PC-9 (cell line): ENCODE results near the gene HFE. TPM values are rescaled to one million over a fixed set of nuclear protein-coding genes. Genes with fewer than 3 reads are reported as not detected.

Experiments used
- BruUV-seq: library from RNA; stranded (reverse); fragments of 400-500 nt; replicated peaks from 2 replicates; lab custom pipeline; 2021; lab: Mats Ljungman, UMichigan
- CTCF ChIA-PET: fragments of 300-600 bp; sonication (Branson Sonifier 250); formaldehyde crosslinking; loops from one replicate; lab custom pipeline; 2022; ENCODE audit warnings: antibody characterized with exemption; lab: Charles Lee
- POLR2A ChIA-PET: fragments of 300-600 bp; sonication (Branson Sonifier 250); formaldehyde crosslinking; loops from one replicate; lab custom pipeline; 2022; ENCODE audit warnings: antibody characterized with exemption; ENCODE audit not compliant: unreplicated experiment; lab: Charles Lee
- DNase-seq, 2 experiments: peaks; one replicate each; pipeline versions ENCODE4 v3.0.0 to v3.0.0-alpha.2; 2015 to 2022; ENCODE audit warnings: mixed read lengths in 1 of 2
- H2AFZ ChIP-seq: fragments of 200-600 bp; sonication (generic); 2 replicates; pipeline ENCODE4 v1.8.1; 2017; ENCODE audit warnings: antibody characterized with exemption
- H3F3A ChIP-seq: fragments of 200-600 bp; sonication (generic); 2 replicates; pipeline ENCODE4 v1.8.1; 2017; ENCODE audit warnings: antibody characterized with exemption, mild to moderate bottlenecking, low read depth; ENCODE audit not compliant: insufficient read depth
- H3K27ac ChIP-seq: fragments of 200-600 bp; sonication (generic); 2 replicates; pipeline ENCODE4 v1.6.1; 2016; ENCODE audit warnings: mixed run types
- H3K27me3 ChIP-seq: fragments of 200-600 bp; sonication (generic); 2 replicates; pipeline ENCODE4 v1.6.1; 2016; ENCODE audit warnings: low read depth, mixed run types; ENCODE audit not compliant: insufficient read depth
- H3K36me3 ChIP-seq: fragments of 200-600 bp; sonication (generic); 2 replicates; pipeline ENCODE4 v1.6.1; 2016; ENCODE audit warnings: low read depth, mixed run types
- H3K4me1 ChIP-seq: fragments of 200-600 bp; sonication (generic); replicated peaks from 2 replicates; pipeline ENCODE4 v1.6.1; 2016; ENCODE audit warnings: mixed run types; ENCODE audit not compliant: insufficient read depth
- H3K4me2 ChIP-seq: fragments of 200-600 bp; sonication (generic); 2 replicates; pipeline ENCODE4 v1.6.1; 2017; ENCODE audit warnings: mixed run types
- H3K4me3 ChIP-seq: fragments of 200-600 bp; sonication (generic); 2 replicates; pipeline ENCODE4 v1.6.1; 2016; ENCODE audit warnings: mixed run types
- H3K79me2 ChIP-seq: fragments of 200-600 bp; sonication (generic); 2 replicates; pipeline ENCODE4 v1.6.1; 2017; ENCODE audit warnings: low read depth, mixed run types
- H3K9me2 ChIP-seq: fragments of 200-600 bp; sonication (generic); 2 replicates; pipeline ENCODE4 v1.8.1; 2017; ENCODE audit warnings: mild to moderate bottlenecking; ENCODE audit not compliant: insufficient read depth
- H3K9me3 ChIP-seq: fragments of 200-600 bp; sonication (generic); 2 replicates; pipeline ENCODE4 v1.8.1; 2016; ENCODE audit warnings: low read depth; ENCODE audit not compliant: insufficient read depth
- H4K20me1 ChIP-seq: fragments of 200-600 bp; sonication (generic); 2 replicates; pipeline ENCODE4 v1.8.1; 2017; ENCODE audit not compliant: insufficient read depth
- EZH2 ChIP-seq: fragments of 200-600 bp; sonication (generic); IDR thresholded peaks from 2 replicates; pipeline ENCODE4 v1.8.0; 2017; ENCODE audit warnings: antibody characterized with exemption, low read depth
- intact Hi-C: fragments of 100-400 bp; cut with micrococcal nuclease; formaldehyde crosslinking; loops from one replicate; pipeline ENCODE4 v1.10.0; 2022; ENCODE audit not compliant: unreplicated experiment
- total RNA-seq: library from RNA; stranded (reverse); gene quantifications from 2 replicates; pipeline ENCODE4 v1.2.3, GENCODE V29; 2021
- TF ChIP-seq, protein P1 (sequence below): fragments of 200-600 bp; sonication (generic); conservative IDR thresholded peaks from 2 replicates; pipeline ENCODE4 v1.6.1; 2017; ENCODE audit warnings: mixed run types, antibody characterized with exemption, mild to moderate bottlenecking, moderate library complexity

HFE gene
- total RNA-seq, 1 experiment from 2014 or later = 46.0 TPM

DNA sequence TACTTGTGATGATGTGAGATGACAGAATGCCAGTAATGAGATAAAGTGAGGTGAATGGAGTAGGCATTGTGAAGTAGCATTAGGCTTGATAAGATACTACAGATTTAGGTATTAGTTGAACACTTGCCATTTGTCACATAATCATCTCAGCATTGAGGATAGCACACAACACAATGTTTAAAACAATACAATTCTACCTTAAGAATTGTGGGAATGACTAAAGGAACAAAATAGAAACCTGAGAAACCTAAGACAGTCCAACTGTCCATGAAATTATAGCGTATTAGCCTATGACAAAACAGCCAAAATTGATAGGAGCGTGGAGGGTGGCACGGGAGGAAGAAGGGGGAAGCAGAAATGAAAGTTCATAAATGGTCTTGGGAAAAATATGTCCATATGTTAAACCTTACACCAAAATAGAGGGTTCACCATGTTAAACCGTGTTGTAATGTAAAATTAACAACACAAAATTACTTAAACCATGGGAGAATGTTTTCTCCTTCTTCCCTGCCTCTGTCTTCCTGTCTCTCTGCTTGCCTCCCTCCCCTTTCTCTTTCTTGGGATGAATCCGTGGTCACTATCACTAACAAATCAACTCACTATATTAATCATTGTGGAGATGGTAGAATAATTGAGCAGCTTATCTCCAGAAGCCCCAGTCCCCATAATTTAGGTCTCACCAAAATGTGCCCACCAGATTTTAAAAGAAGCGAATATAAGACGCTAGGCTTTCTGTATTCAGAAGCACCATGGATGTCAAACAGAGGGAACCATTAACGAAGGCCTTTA, 33.0 kb upstream of the HFE start:
- peaks cover 28% of the 10 kb centered on the region for H3K4me1 ChIP-seq
- POLR2A ChIA-PET = interaction anchor here (0.7 kb wide), 2 partner anchors 8 to 23 kb away, joined by 3 to 4 read pairs; a partner anchor contains a TSS
- no TSS peak for BruUV-seq
- peak overlapping the region; percentile 95 for H3K4me2 ChIP-seq
- H3K27ac ChIP-seq = peak overlapping the region; percentile 95
- TF ChIP-seq, protein P1, sequence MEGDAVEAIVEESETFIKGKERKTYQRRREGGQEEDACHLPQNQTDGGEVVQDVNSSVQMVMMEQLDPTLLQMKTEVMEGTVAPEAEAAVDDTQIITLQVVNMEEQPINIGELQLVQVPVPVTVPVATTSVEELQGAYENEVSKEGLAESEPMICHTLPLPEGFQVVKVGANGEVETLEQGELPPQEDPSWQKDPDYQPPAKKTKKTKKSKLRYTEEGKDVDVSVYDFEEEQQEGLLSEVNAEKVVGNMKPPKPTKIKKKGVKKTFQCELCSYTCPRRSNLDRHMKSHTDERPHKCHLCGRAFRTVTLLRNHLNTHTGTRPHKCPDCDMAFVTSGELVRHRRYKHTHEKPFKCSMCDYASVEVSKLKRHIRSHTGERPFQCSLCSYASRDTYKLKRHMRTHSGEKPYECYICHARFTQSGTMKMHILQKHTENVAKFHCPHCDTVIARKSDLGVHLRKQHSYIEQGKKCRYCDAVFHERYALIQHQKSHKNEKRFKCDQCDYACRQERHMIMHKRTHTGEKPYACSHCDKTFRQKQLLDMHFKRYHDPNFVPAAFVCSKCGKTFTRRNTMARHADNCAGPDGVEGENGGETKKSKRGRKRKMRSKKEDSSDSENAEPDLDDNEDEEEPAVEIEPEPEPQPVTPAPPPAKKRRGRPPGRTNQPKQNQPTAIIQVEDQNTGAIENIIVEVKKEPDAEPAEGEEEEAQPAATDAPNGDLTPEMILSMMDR = no peak
- TF ChIP-seq EZH2 = no peak
- peak overlapping the region; percentile 84 for H2AFZ ChIP-seq
- peaks cover 39% of the 10 kb centered on the region for H3F3A ChIP-seq
- CTCF ChIA-PET = interaction anchor here (0.5 kb wide), 1 partner anchor 55 kb away, joined by 23 read pairs; no protein-coding TSS in a partner anchor
- intact Hi-C loops = loop anchor here (2.0 kb wide), 1 partner anchor 61 kb away; no protein-coding TSS in a partner anchor
- H3K79me2 ChIP-seq = peaks cover 4% of the 10 kb centered on the region; the same call in 1 of the 2 replicates
- H3K4me3 ChIP-seq = peak overlapping the region; percentile 79
- H3K9me2 ChIP-seq = no peaks in the 10 kb centered on the region
- no peaks in the 10 kb centered on the region for H4K20me1 ChIP-seq
- H3K27me3 ChIP-seq = no peaks in the 10 kb centered on the region
- H3K9me3 ChIP-seq = no peaks in the 10 kb centered on the region; the same call in 1 of the 2 replicates
- DNase-seq = peak in 1 of 2 experiments; percentile 31
- H3K36me3 ChIP-seq = no peaks in the 10 kb centered on the region

DNA sequence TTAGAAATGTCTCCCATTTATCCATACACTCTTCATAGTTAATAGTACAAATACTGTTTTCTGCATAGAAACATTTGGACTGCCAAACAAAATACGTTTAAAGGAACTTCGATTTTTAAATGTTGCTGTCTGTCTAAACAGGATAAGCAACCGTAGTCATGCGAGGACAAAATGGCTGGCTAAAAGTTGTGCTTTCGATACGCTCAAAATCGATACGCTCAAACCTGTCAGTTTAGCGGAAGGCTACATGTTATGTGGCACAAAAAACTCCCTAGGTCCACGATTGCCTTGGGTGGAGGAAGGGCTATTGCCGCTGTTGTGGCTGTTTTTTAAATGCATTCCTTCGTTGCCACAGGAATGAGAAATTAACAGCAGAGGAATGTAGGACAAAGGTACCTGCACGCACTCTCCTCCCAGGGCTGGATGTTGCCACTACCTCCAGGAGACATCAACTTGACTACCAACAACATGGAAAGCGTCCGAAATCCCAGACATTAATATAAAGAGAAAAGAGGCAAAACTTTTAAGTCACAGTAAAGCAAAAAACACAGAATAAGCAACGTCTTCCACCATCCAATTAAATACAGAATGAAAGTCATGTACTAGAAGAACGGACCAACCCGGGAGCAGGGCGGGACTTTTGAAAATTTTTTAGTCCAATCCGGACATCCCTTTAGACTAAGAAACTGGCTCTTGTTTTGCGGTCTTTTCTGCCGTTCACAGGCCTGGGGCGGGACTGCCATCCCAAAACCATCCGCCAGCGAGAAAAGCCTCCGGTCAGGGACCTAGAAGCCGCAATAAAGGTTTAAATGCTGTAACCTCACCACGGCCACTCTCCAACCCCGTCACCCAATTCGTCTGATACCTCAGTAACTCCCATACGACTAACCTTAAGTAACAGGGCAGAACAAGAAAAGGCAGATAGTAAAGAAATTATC, 32.2 kb upstream of the HFE start:
- ChIA-PET POLR2A (interaction anchor here (0.6 to 1.4 kb wide), 7 partner anchors 23 to 278 kb away, joined by 4 to 12 read pairs (median 5); a partner anchor contains a TSS), CTCF (interaction anchor here (0.6 to 1.0 kb wide), 2 partner anchors 24 to 93 kb away, joined by 3 to 4 read pairs; partner anchors contain the start of gene TRIM38)
- no peaks in the 10 kb centered on the region for H3K36me3 ChIP-seq
- peak overlapping the region; percentile 90 for H2AFZ ChIP-seq
- BruUV-seq = no TSS peak
- peaks cover 39% of the 10 kb centered on the region for H3F3A ChIP-seq
- H3K27ac ChIP-seq = peak overlapping the region; percentile 95
- peak; percentile 79 to 94 for DNase-seq
- H3K9me3 ChIP-seq = no peaks in the 10 kb centered on the region; the same call in 1 of the 2 replicates
- intact Hi-C loops = loop anchor here (1.0 to 2.0 kb wide), 4 partner anchors 10 to 62 kb away; a partner anchor contains a TSS
- H3K4me1 ChIP-seq = peaks cover 26% of the 10 kb centered on the region
- H3K4me2 ChIP-seq = peak overlapping the region; percentile 95
- H3K79me2 ChIP-seq = peaks cover 4% of the 10 kb centered on the region; the same call in 1 of the 2 replicates
- H3K27me3 ChIP-seq = no peaks in the 10 kb centered on the region
- TF ChIP-seq, protein P1 = 0 out of 2 replicates have a peak, but pooled peaks have one; percentile 16
- no peak for TF ChIP-seq EZH2
- H3K9me2 ChIP-seq = no peaks in the 10 kb centered on the region
- H3K4me3 ChIP-seq = peak overlapping the region; percentile 79
- no peaks in the 10 kb centered on the region for H4K20me1 ChIP-seq
